ENCODE results near the gene BBS2. TPM values are rescaled to one million over a fixed set of nuclear protein-coding genes. Genes with fewer than 3 reads are reported as not detected.

Gene BBS2
- total RNA-seq, 1 donor from 2014 or later = 29.0 TPM

DNA sequence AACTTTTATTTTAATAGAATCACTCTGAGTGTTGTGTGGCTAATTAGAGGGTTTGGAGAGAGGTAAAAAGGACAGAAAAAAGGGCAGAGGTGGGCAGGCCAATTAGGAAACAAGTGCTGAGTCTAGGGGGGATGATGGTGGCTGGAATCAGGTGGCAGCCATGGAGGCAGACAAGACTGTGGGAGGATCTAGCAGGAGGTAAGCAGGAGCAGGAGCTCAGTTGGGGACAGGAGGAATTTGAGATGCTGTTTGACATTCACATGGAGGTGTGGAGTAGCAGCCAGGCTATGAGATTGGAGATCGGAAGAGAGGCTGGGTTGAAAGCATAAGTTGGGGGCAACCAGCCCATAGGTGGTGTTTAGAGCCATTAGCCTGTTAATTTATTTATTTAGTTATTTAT lies 41.3 kb upstream of the BBS2 start:
- Histone ChIP-seq H3K27me3 (ENCODE audit: insufficient read depth, low read length) (peaks cover 7% of the 10 kb centered on the region), H3K9ac (ENCODE audit: low read length) (no peak overlapping the region), H3K9me3 (ENCODE audit: insufficient read depth, low read depth, low read length) (no peaks in the 10 kb centered on the region), H3K36me3 (ENCODE audit: insufficient read depth, low read length) (no peaks in the 10 kb centered on the region), H3K4me3 (ENCODE audit: insufficient read depth, low read depth, low read length) (no peak overlapping the region), H4K20me1 (ENCODE audit: insufficient read depth, low read length) (no peaks in the 10 kb centered on the region), H2AFZ (ENCODE audit: low read depth, low read length) (no peak overlapping the region), H3K4me1 (ENCODE audit: insufficient read depth, low read length) (no peaks in the 10 kb centered on the region), H3K79me2 (ENCODE audit: insufficient read depth, low read length) (no peaks in the 10 kb centered on the region), H3K27ac (ENCODE audit: low read depth, low read length) (no peak overlapping the region), H3K4me2 (ENCODE audit: low read length) (no peak overlapping the region)
- H3K36me3 Mint-ChIP-seq (ENCODE audit: low read depth, unreplicated experiment) = no peaks in the 10 kb centered on the region
- H3K4me3 Mint-ChIP-seq (ENCODE audit: unreplicated experiment) = no peak overlapping the region
- H3K27me3 Mint-ChIP-seq (ENCODE audit: low read depth, unreplicated experiment) = peaks cover 54% of the 10 kb centered on the region
- H3K27ac Mint-ChIP-seq (ENCODE audit: unreplicated experiment) = no peak overlapping the region
- FAIRE-seq (no peak), DNase-seq (ENCODE audit: low read depth) (no peak)
- no peak for TF ChIP-seq EZH2 (IDR thresholded peaks at IDR 0.05; ENCODE audit: insufficient read depth, low read length)
- TF ChIP-seq, protein P1, sequence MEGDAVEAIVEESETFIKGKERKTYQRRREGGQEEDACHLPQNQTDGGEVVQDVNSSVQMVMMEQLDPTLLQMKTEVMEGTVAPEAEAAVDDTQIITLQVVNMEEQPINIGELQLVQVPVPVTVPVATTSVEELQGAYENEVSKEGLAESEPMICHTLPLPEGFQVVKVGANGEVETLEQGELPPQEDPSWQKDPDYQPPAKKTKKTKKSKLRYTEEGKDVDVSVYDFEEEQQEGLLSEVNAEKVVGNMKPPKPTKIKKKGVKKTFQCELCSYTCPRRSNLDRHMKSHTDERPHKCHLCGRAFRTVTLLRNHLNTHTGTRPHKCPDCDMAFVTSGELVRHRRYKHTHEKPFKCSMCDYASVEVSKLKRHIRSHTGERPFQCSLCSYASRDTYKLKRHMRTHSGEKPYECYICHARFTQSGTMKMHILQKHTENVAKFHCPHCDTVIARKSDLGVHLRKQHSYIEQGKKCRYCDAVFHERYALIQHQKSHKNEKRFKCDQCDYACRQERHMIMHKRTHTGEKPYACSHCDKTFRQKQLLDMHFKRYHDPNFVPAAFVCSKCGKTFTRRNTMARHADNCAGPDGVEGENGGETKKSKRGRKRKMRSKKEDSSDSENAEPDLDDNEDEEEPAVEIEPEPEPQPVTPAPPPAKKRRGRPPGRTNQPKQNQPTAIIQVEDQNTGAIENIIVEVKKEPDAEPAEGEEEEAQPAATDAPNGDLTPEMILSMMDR (IDR thresholded peaks at IDR 0.05; ENCODE audit: insufficient read depth, low read depth, low read length) = no peak
- no peaks in the 10 kb centered on the region for H3K9me3 Mint-ChIP-seq (ENCODE audit: unreplicated experiment)
- no peaks in the 10 kb centered on the region for H3K4me1 Mint-ChIP-seq (ENCODE audit: low read depth, unreplicated experiment)

- Mint-ChIP-seq H3K27me3 (ENCODE audit: low read depth, unreplicated experiment) (peaks cover 51% of the 10 kb centered on the region), H3K4me3 (ENCODE audit: unreplicated experiment) (no peak overlapping the region), H3K27ac (ENCODE audit: unreplicated experiment) (no peak overlapping the region), H3K36me3 (ENCODE audit: low read depth, unreplicated experiment) (no peaks in the 10 kb centered on the region), H3K9me3 (ENCODE audit: unreplicated experiment) (no peaks in the 10 kb centered on the region), H3K4me1 (ENCODE audit: low read depth, unreplicated experiment) (no peaks in the 10 kb centered on the region)
- no peak overlapping the region for H3K4me2 ChIP-seq (ENCODE audit: low read length)
- peaks cover 3% of the 10 kb centered on the region for H3K27me3 ChIP-seq (ENCODE audit: insufficient read depth, low read length)
- no peak overlapping the region for H3K4me3 ChIP-seq (ENCODE audit: insufficient read depth, low read depth, low read length)
- no peaks in the 10 kb centered on the region for H3K4me1 ChIP-seq (ENCODE audit: insufficient read depth, low read length)
- H3K9ac ChIP-seq (ENCODE audit: low read length) = no peak overlapping the region
- no peaks in the 10 kb centered on the region for H3K9me3 ChIP-seq (ENCODE audit: insufficient read depth, low read depth, low read length)
- H4K20me1 ChIP-seq (ENCODE audit: insufficient read depth, low read length) = no peaks in the 10 kb centered on the region
- DNase-seq (ENCODE audit: low read depth) (no peak), FAIRE-seq (no peak)
- no peaks in the 10 kb centered on the region for H3K79me2 ChIP-seq (ENCODE audit: insufficient read depth, low read length)
- no peak overlapping the region for H3K27ac ChIP-seq (ENCODE audit: low read depth, low read length)
- H2AFZ ChIP-seq (ENCODE audit: low read depth, low read length) = no peak overlapping the region
- no peaks in the 10 kb centered on the region for H3K36me3 ChIP-seq (ENCODE audit: insufficient read depth, low read length)
- TF ChIP-seq, protein P1 (IDR thresholded peaks at IDR 0.05; ENCODE audit: insufficient read depth, low read depth, low read length) = no peak
- TF ChIP-seq EZH2 (IDR thresholded peaks at IDR 0.05; ENCODE audit: insufficient read depth, low read length) = no peak
Measured at GRCh38 chr16:56560447-56560846, 40.6 kb upstream of the BBS2 start.

DNA sequence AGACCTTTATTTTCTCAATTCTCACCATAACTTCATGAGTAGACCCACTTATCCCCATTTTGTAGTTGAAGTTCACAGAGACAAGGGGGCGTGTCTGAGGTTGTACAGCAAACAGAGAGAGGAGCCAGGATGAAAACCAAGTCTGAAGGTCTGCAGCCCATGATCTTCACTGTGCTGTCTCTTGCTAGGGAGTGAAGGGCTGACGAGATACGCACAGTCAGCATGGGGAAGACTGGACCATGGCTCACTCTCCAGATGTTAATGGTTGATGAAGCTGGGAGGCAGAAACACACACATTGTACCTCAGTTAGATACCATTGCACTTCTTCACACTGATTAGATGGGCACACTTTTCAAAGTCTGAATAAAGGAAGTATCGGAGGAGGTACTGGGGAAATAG lies 39.3 kb upstream of the BBS2 start:
- peaks cover 50% of the 10 kb centered on the region for H3K27me3 Mint-ChIP-seq (ENCODE audit: low read depth, unreplicated experiment)
- FAIRE-seq = no peak

More for the DNA sequence above, 39.3 kb upstream of the BBS2 start:
- Mint-ChIP-seq H3K27ac (ENCODE audit: unreplicated experiment) (no peak overlapping the region), H3K4me3 (ENCODE audit: unreplicated experiment) (no peak overlapping the region), H3K4me1 (ENCODE audit: low read depth, unreplicated experiment) (no peaks in the 10 kb centered on the region), H3K36me3 (ENCODE audit: low read depth, unreplicated experiment) (no peaks in the 10 kb centered on the region), H3K9me3 (ENCODE audit: unreplicated experiment) (no peaks in the 10 kb centered on the region)
- Histone ChIP-seq H3K9ac (ENCODE audit: low read length) (no peak overlapping the region), H3K4me2 (ENCODE audit: low read length) (no peak overlapping the region), H4K20me1 (ENCODE audit: insufficient read depth, low read length) (no peaks in the 10 kb centered on the region), H3K27ac (ENCODE audit: low read depth, low read length) (no peak overlapping the region), H3K4me3 (ENCODE audit: insufficient read depth, low read depth, low read length) (no peak overlapping the region), H3K27me3 (ENCODE audit: insufficient read depth, low read length) (no peaks in the 10 kb centered on the region), H3K4me1 (ENCODE audit: insufficient read depth, low read length) (no peaks in the 10 kb centered on the region), H3K9me3 (ENCODE audit: insufficient read depth, low read depth, low read length) (no peaks in the 10 kb centered on the region), H3K36me3 (ENCODE audit: insufficient read depth, low read length) (no peaks in the 10 kb centered on the region), H3K79me2 (ENCODE audit: insufficient read depth, low read length) (no peaks in the 10 kb centered on the region), H2AFZ (ENCODE audit: low read depth, low read length) (no peak overlapping the region)
- no peak for DNase-seq (ENCODE audit: low read depth)
- TF ChIP-seq, protein P1 (IDR thresholded peaks at IDR 0.05; ENCODE audit: insufficient read depth, low read depth, low read length) = no peak
- TF ChIP-seq EZH2 (IDR thresholded peaks at IDR 0.05; ENCODE audit: insufficient read depth, low read length) = no peak

All from astrocyte (in vitro differentiated cells and primary cell).